ENCODE data around the gene STX18. TPM values are rescaled to one million over a fixed set of nuclear protein-coding genes. Genes with fewer than 3 reads are reported as not detected.

The STX18 gene
- total and polyA plus RNA-seq, 2 of the 13 experiments (the other 11 are each of a cell fraction or from before 2014, with no cell fraction given) = 23.9 to 37.1 TPM

DNA sequence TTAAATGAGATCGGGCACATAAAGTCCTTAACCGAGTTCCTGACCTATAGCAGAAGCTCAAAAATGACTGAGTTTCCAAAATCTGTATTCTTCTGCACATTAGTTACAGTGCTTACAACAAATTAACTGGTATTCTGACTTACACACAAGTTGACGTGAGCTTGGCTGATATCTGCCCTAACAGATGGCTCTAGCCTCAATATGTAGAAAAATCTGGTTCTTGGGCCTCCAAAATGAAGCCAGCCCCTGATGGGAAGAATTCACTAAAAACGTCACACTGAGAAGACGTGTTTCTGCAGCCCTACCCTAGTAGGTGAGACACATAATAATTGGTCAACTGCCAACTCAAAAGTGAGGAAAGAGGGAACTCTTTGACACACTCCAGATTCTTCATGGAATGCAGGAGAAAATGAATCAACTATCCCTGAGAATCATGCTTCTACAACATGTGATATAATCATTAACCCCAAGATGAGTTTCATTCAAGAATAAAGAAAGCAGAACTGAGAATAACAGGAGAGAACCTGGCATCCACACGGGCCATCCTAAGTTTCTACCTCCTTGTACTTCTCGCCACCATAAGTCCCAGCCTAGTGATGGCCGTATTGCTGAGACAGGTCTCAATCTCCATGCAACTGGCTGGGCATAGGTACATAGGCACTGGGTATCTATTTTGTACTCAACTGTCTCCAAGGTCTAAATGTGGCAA is 8.2 kb downstream of the STX18 start (continued):
- TF ChIP-seq SP1 (IDR thresholded peaks at IDR 0.05) (no peak), SP1 (CRISPR knock-in tag; IDR thresholded peaks at IDR 0.05) (no peak), FOXK2 (IDR thresholded peaks at IDR 0.05) (no peak)
- TF ChIP-seq, protein P1, sequence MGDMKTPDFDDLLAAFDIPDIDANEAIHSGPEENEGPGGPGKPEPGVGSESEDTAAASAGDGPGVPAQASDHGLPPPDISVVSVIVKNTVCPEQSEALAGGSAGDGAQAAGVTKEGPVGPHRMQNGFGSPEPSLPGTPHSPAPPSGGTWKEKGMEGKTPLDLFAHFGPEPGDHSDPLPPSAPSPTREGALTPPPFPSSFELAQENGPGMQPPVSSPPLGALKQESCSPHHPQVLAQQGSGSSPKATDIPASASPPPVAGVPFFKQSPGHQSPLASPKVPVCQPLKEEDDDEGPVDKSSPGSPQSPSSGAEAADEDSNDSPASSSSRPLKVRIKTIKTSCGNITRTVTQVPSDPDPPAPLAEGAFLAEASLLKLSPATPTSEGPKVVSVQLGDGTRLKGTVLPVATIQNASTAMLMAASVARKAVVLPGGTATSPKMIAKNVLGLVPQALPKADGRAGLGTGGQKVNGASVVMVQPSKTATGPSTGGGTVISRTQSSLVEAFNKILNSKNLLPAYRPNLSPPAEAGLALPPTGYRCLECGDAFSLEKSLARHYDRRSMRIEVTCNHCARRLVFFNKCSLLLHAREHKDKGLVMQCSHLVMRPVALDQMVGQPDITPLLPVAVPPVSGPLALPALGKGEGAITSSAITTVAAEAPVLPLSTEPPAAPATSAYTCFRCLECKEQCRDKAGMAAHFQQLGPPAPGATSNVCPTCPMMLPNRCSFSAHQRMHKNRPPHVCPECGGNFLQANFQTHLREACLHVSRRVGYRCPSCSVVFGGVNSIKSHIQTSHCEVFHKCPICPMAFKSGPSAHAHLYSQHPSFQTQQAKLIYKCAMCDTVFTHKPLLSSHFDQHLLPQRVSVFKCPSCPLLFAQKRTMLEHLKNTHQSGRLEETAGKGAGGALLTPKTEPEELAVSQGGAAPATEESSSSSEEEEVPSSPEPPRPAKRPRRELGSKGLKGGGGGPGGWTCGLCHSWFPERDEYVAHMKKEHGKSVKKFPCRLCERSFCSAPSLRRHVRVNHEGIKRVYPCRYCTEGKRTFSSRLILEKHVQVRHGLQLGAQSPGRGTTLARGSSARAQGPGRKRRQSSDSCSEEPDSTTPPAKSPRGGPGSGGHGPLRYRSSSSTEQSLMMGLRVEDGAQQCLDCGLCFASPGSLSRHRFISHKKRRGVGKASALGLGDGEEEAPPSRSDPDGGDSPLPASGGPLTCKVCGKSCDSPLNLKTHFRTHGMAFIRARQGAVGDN (CRISPR knock-in tag; IDR thresholded peaks at IDR 0.05) = no peak

DNA sequence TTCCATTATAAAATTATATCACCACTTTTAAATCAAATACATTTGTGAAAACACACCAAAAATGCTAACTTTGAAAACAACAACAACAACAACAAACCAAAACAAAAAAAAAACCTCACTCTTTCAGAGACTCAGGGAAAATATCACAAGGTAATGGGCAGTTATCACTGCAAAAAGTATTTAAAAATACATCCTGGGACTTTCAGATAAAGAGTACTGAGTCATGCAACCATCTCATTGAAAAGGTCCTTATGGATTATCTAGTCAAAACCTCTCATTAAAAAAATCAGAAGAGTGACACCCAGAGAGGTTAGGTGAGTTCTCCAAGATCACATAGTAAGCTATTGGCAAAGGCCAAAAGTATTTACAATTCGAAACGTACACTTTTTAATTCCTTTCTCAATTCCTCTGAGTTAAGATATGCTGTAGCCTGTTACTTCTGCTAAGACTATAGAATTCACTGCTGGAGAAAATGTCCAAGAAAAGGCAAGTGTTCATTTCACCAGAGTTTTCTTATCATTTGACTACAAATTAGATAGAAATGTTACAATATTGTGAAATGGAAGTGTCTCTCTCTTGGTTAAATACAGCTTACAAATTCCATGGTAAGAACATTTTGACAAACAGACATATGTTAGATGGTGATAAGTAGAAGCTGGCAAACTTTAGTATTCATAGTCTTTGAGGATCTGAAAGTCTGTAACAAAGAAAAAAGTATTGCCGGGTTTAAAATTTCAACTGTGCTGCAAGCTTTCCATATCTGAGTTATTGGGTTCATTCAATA is 9.3 kb downstream of the STX18 start:
- Histone ChIP-seq H3K9ac (ENCODE audit: insufficient read depth, low read depth, low read length) (no peak overlapping the region), H3K4me1 (ENCODE audit: insufficient read depth, low read length) (peaks cover 36% of the 10 kb centered on the region), H3K27me3 (ENCODE audit: control insufficient read depth in 1 of 2, insufficient read depth in 2 of 2, low read length in 2 of 2) (no peaks in the 10 kb centered on the region), H3K4me2 (ENCODE audit: low read depth, low read length) (no peak overlapping the region), H3K4me3 (replicated peaks in 1 of 3; ENCODE audit: insufficient read depth in 1 of 3, low read depth in 2 of 3, low read length in 3 of 3) (no peak overlapping the region), H2AFZ (ENCODE audit: low read length) (no peak overlapping the region), H3K36me3 (replicated peaks in 1 of 2; ENCODE audit: control insufficient read depth in 1 of 2, insufficient read depth in 2 of 2, low read length in 2 of 2) (peaks cover 1 to 6% of the 10 kb centered on the region in 2 experiments; a peak in 1 of 5 replicates), H4K20me1 (ENCODE audit: insufficient read depth, low read length) (no peaks in the 10 kb centered on the region; the same call in 1 of the 2 replicates), H3K79me2 (ENCODE audit: insufficient read depth, low read length) (peaks cover 61% of the 10 kb centered on the region), H3K9me3 (ENCODE audit: low read length) (no peaks in the 10 kb centered on the region), H3K27ac (ENCODE audit: extremely low read length, insufficient read depth, low read length) (no peak overlapping the region)
- DNase-seq (ENCODE audit: low spot score) (no peak), FAIRE-seq (no peak), ATAC-seq (no peak)
- in situ Hi-C loops (cut with HindIII; ENCODE audit: extremely low pct_ligation_motif_present, low pct_unique_long_range_greater_than_20kb) = no loop called here
- intact Hi-C loops (cut with micrococcal nuclease; ENCODE audit: unreplicated experiment) = no loop called here
- BruUV-seq (replicated peaks) = no TSS peak
- POLR2A ChIA-PET = no interaction called here
- CTCF ChIA-PET (ENCODE audit: low intra/inter-chr PET ratio, low total read pairs) = interaction anchor here (1.0 kb wide), 1 partner anchor 13 kb away, joined by 3 read pairs; no protein-coding TSS in a partner anchor
- 95% methylated on average over 3 of the region's 3 CpGs for WGBS (ENCODE audit: low lambda C conversion rate)
- TF ChIP-seq CBFB (CRISPR knock-in tag; IDR thresholded peaks at IDR 0.05) (no peak), SMAD3 (CRISPR knock-in tag; IDR thresholded peaks at IDR 0.05) (no peak), ZNF577 (CRISPR knock-in tag; IDR thresholded peaks at IDR 0.05; ENCODE audit: borderline replicate concordance, low read depth) (no peak), ZBED4 (CRISPR knock-in tag; IDR thresholded peaks at IDR 0.05; ENCODE audit: borderline replicate concordance) (no peak), ERF (CRISPR knock-in tag; IDR thresholded peaks at IDR 0.05) (no peak), ATF7 (IDR thresholded peaks at IDR 0.05) (no peak), ATF7 (CRISPR knock-in tag; IDR thresholded peaks at IDR 0.05) (no peak), MYC (CRISPR knock-in tag; IDR thresholded peaks at IDR 0.05; ENCODE audit: borderline replicate concordance) (no peak), NKX3-1 (CRISPR knock-in tag; IDR thresholded peaks at IDR 0.05) (no peak), ZFP41 (CRISPR knock-in tag; IDR thresholded peaks at IDR 0.05; ENCODE audit: borderline replicate concordance) (no peak), REXO4 (CRISPR knock-in tag; IDR thresholded peaks at IDR 0.05; ENCODE audit: borderline replicate concordance) (no peak)

All from HepG2 (cell line).